HG02763 (cell line): ENCODE measurements around the gene ADAM8.
"Not testable (repeated sequence)": the region's sequence is repeated elsewhere in the genome, so short reads cannot be mapped to it uniquely, and the experiment has no call there.

Experiments
- ATAC-seq: cut with Tn5 transposase; IDR thresholded peaks from one replicate; pipeline ENCODE4 v1.9.1; 2021; ENCODE audit warnings: mild to moderate bottlenecking, moderate library complexity; ENCODE audit not compliant: unreplicated experiment

ADAM8 gene

GRCh38 chr10:133234796-133235195 is 41.9 kb downstream of the ADAM8 start:
- ATAC-seq: not testable (repeated sequence)

GRCh38 chr10:133231946-133232574 is 44.6 kb downstream of the ADAM8 start:
- no peak for ATAC-seq

DNA sequence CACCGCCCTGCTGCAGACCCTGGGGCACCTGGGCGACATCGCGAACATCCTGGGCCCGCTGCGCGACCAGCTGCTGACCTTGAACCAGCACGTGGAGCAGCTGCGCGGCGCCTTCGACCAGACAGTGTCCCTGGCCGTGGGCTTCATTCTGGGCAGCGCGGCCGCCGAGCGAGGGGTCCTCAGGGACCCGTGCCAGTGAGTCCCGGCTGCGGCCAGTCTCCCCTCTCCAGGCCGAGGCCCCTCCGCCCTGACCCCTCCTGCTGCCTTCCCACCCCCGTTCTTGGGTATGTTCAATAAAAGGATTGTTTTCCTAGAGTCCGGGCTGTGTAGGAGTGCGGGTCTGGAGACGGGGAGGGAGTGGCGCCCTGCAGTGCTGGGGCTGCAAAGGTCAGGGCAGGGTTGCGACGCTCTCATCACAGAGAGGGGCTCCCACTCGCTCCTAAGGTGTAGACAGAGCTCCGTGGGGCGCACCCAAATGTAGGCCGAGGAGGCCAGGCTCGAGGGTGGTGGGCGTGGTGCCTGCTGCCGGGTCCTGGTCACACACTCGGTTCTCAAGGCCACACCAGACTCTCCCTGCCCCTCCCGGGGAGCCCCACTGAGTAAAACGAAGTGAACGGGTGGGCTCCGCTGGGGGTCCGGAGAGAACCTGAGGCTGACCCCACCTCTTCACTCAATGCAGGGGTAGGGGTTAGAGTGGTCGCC is 45.3 kb downstream of the ADAM8 start:
- no peak for ATAC-seq

DNA sequence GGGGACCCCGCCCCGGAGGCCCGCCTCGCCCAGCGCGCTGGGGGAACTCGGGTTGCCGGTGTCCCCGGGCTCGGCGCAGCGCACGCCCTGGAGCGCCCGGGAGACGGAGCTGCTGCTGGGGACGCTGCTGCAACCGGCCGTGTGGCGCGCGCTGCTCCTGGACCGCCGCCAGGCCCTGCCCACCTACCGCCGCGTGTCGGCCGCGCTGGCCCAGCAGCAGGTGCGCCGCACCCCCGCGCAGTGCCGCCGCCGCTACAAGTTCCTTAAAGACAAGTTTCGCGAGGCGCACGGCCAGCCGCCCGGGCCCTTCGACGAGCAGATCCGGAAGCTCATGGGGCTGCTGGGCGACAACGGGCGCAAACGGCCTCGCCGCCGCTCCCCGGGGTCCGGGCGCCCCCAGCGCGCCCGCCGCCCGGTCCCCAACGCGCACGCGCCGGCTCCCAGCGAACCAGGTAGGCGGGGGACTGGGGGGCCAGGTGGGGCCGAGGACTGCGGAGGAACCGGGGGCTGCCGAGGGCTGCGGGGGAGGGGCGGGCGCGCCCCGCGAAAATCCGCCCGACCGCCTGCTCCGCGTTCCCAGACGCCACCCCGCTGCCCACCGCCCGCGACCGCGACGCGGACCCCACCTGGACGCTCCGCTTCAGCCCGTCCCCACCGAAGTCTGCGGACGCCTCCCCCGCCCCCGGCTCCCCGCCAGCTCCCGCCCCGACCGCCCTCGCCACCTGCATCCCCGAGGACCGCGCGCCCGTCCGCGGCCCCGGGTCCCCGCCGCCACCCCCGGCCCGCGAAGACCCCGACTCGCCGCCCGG is 46.1 kb downstream of the ADAM8 start:
- no peak for ATAC-seq

DNA sequence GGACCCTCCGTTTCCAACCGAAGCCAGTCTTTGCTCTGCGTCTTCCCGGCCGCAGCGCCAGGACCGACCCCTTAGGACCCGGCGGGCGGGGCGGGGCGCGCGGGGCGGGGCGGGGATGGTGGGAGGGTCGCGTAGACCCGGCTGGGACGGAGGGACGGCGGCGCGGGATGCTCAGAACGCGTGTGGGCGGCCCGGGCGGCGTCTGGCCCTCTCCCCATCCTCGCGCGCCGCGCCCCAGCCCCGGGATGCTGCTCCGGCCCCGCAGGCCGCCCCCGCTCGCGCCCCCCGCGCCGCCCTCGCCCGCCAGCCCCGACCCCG is 46.7 kb downstream of the ADAM8 start, which contains the start of gene UTF1:
Gene UTF1, plus strand, starts transcription at position 174 of the 318 bp plus-strand sequence. Its CDS starts 72 bp downstream, at position 246.
- ATAC-seq: no peak

DNA sequence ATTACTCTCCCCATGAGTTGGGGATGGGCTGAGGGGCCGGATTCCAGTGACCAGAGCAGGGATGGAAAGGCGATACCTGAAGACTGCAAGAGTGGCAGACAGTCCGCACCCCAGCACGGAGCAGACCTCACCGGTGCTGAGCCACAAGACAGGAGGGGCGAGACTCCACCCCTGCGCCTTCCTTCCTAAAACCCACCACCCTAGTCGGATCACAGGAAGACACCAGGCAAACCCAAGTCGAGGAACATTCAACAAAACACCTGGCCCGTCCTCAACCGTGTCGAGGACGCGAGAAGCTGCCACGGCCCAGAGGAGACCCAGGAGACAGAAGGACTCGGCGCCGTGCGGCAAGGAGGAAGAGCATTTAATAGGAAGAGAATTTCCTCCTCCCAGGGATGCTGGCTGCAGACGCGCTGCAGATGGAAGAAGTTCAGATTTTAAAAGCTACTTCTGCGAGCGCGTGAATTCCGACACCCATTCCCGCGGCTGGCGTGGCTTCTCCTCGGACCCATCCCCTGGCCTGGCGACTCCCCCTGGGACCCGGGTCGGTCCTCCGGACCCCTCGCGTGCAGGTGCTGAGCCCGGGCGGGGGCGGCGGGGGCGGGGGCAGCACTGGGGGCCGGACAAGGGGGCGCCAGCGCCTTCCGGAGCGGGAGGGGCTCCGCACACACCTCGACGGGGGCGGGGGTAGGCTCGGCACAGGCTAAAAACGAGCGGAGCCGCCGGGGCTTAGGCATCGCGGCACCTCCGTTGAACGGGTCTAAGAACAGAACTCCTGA is 47.2 kb downstream of the ADAM8 start:
- no peak for ATAC-seq

DNA sequence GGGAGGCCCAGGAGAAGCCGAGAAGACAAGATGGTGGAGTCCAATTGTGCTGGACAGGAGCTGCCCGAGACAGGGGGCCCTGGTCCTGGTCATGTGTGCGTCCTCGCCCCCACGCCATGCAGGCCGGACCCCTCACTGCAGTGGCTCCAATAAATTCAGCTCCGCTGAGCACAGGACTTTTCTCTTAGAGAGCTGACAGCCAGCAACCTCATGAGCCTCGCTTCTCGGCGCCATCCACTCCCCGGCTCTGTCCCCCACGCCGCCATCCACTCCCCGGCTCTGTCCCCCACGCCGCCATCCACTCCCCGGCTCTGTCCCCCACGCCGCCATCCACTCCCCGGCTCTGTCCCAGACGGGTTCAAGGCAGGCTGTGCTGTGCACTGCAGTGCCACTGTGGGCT is 49.4 kb downstream of the ADAM8 start:
- no peak for ATAC-seq

DNA sequence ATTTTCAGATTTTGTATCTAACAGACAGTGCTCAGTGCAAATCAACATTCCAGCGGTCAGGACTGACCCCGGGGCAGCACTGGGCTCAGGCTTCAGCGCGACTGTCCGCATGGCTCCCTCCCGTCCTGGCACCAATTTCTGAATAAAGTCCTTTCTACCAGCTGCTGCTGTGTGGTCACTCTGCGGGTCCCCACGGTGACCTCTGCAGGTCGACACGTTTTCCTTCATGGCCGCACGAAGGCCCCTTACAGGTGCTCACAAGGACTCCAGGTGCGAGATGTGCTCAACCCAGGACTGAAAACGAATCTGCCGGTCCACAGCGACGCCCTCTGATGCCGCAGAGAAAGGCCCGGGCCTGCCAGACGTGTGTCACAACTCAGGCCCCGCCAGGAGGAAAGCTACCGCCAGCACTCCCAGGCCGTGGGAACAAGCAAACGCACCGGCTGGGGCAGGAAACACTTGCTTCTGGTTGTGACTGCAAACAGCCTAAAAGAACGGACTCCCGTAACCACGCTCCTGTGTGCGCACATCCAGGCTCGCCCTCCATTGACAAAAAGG is 50.3 kb downstream of the ADAM8 start:
- no peak for ATAC-seq

DNA sequence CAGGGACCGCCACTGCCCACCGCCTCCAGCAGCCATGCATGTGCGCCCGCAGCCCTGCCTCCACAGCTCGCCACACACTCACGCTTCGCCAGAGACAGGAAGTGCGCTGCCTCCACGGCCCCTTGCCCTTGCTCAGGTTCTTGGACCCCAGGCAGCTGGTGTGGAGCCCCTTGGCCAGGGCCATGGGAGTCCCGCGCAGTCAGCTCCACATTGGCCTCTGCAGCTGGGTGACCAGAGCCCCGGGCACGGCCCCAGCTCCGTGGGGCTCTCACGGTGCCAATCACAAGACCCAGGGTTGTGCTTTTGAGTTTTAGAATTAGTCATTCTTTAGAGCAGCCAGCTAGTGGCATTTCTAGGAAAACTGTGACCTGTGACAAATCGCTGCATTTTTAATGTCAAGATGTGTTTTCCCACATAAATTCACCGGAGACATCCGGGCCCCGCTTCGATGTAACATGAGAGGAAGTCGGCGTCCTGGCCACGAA is 50.9 kb downstream of the ADAM8 start:
- no peak for ATAC-seq

- no peak for ATAC-seq
These were observed 51.8 kb downstream of the ADAM8 start for GRCh38 chr10:133224756-133225372.

GRCh38 chr10:133224076-133224475 is 52.6 kb downstream of the ADAM8 start:
- ATAC-seq: no peak

- ATAC-seq: not testable (repeated sequence)
These were observed 54.9 kb downstream of the ADAM8 start for GRCh38 chr10:133221756-133222155.

- no peak for ATAC-seq
These were observed 55.3 kb downstream of the ADAM8 start for GRCh38 chr10:133221331-133221730.

- ATAC-seq: no peak
These were observed 56.9 kb downstream of the ADAM8 start for GRCh38 chr10:133219782-133220181.

- no peak for ATAC-seq
These were observed 57.8 kb downstream of the ADAM8 start for GRCh38 chr10:133218891-133219290.

GRCh38 chr10:133217800-133218589 is 58.7 kb downstream of the ADAM8 start:
- ATAC-seq: no peak

DNA sequence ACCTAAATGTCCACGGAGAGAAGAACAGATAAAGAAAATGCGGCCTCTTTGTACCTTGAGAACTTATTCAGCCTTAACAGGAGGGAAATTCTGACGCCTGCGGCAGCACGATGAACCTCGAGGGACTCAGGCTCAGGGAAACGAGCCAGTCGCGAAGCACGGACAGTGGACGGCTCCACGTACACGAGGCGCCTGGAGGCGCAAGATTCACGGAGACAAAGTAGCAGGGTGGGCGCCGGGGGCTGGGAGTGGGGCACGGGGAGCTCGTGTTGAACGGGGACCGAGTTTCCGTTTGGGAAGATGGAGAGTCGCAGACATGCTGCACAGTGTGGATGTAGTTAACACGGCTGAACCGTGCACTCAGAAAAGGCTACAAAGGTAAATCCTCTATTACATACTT is 59.9 kb downstream of the ADAM8 start:
- ATAC-seq: no peak

- no peak for ATAC-seq
These were observed 61.1 kb downstream of the ADAM8 start for GRCh38 chr10:133215586-133215985.
